Measurements from ENCODE around the gene PCYT1B. TPM values are rescaled to one million over a fixed set of nuclear protein-coding genes. Genes with fewer than 3 reads are reported as not detected.
"Not testable (repeated sequence)": the region's sequence is repeated elsewhere in the genome, so short reads cannot be mapped to it uniquely, and the experiment has no call there.

Gene PCYT1B
- total RNA-seq, 4 donors from 2014 or later, result 0.04 to 0.78 (median 0.20) TPM; not detected in 1

GRCh38 chrX:24643116-24643515, 4.0 kb downstream of the PCYT1B start:
- no peak for DNase-seq (ENCODE audit: low spot score in 2 of 2)
- TF ChIP-seq CTCF (IDR thresholded peaks at IDR 0.05) (no peak), POLR2A (IDR thresholded peaks at IDR 0.05) (no peak)
- intact Hi-C loops (cut with DNase I; ENCODE audit: low total_unique reads), result no loop called here
- H3K4me3 ChIP-seq (ENCODE audit: low read depth, poor library complexity, severe bottlenecking), result no peak overlapping the region

- no peak overlapping the region for H3K4me3 ChIP-seq (ENCODE audit: low read depth, poor library complexity, severe bottlenecking)
- WGBS, 2 donors, result 86 to 88% methylated on average over 1 of the region's 1 CpG
- TF ChIP-seq CTCF (IDR thresholded peaks at IDR 0.05) (no peak), POLR2A (IDR thresholded peaks at IDR 0.05) (no peak)
- no peak for DNase-seq (ENCODE audit: low spot score in 2 of 2)
- intact Hi-C loops (cut with DNase I; ENCODE audit: low total_unique reads), result no loop called here
Observed at GRCh38 chrX:24629701-24630100, 17.4 kb downstream of the PCYT1B start.

GRCh38 chrX:24619647-24620046, 27.5 kb downstream of the PCYT1B start:
- no peak overlapping the region for H3K4me3 ChIP-seq (ENCODE audit: low read depth, poor library complexity, severe bottlenecking)
- 43 to 61% methylated on average over 5 of the region's 5 CpGs for WGBS, 2 donors
- TF ChIP-seq CTCF (IDR thresholded peaks at IDR 0.05), result no peak
- no peak for TF ChIP-seq POLR2A (IDR thresholded peaks at IDR 0.05)
- peak in 1 of 2 donors; percentile 13 for DNase-seq (ENCODE audit: low spot score in 2 of 2)
- intact Hi-C loops (cut with DNase I; ENCODE audit: low total_unique reads), result no loop called here

GRCh38 chrX:24610516-24610915, 36.6 kb downstream of the PCYT1B start:
- DNase-seq (ENCODE audit: low spot score in 2 of 2), result no peak
- H3K4me3 ChIP-seq (ENCODE audit: low read depth, poor library complexity, severe bottlenecking), result no peak overlapping the region
- TF ChIP-seq POLR2A (IDR thresholded peaks at IDR 0.05) (no peak), CTCF (IDR thresholded peaks at IDR 0.05) (no peak)
- WGBS, 2 donors, result 39 to 50% methylated on average over 1 of the region's 1 CpG
- intact Hi-C loops (cut with DNase I; ENCODE audit: low total_unique reads), result no loop called here

- H3K4me3 ChIP-seq (ENCODE audit: low read depth, poor library complexity, severe bottlenecking), result no peak overlapping the region
- DNase-seq (ENCODE audit: low spot score in 2 of 2), result no peak
- 72 to 79% methylated on average over 4 of the region's 4 CpGs for WGBS, 2 donors
- intact Hi-C loops (cut with DNase I; ENCODE audit: low total_unique reads), result no loop called here
- no peak for TF ChIP-seq POLR2A (IDR thresholded peaks at IDR 0.05)
- no peak for TF ChIP-seq CTCF (IDR thresholded peaks at IDR 0.05)
Observed at GRCh38 chrX:24607616-24608015, 39.5 kb downstream of the PCYT1B start.

GRCh38 chrX:24605941-24606340, 41.2 kb downstream of the PCYT1B start:
- 83 to 87% methylated on average over 3 of the region's 3 CpGs for WGBS, 2 donors
- intact Hi-C loops (cut with DNase I; ENCODE audit: low total_unique reads), result not testable (repeated sequence)

More at GRCh38 chrX:24605941-24606340, 41.2 kb downstream of the PCYT1B start:
- DNase-seq (ENCODE audit: low spot score in 2 of 2); H3K4me3 ChIP-seq (ENCODE audit: low read depth, poor library complexity, severe bottlenecking): not testable (repeated sequence)

Measured in lower leg skin (tissue), 4 donors.